Endothelial cell of umbilical vein (primary cell): Measurements from ENCODE around the gene KLHL10. TPM values are rescaled to one million over a fixed set of nuclear protein-coding genes. Genes with fewer than 3 reads are reported as not detected.

Source experiments
- BruUV-seq: library from RNA; stranded (reverse); fragments of 400-500 nt; replicated peaks from 2 replicates; lab custom pipeline; 2021; lab: Mats Ljungman, UMichigan
- CTCF ChIA-PET: fragments of 300-600, 350-600 bp; sonication (Branson Sonifier 250); formaldehyde crosslinking; loops from one replicate; lab custom pipeline; 2021; ENCODE audit warnings: antibody characterized with exemption, inconsistent platforms; lab: Charles Lee
- POLR2A ChIA-PET: fragments of 300-600, 350-600 bp; sonication (Branson Sonifier 250); formaldehyde crosslinking; loops from one replicate; lab custom pipeline; 2021; ENCODE audit warnings: antibody characterized with exemption, inconsistent platforms; lab: Charles Lee
- DNase-seq: peaks from one replicate; pipeline ENCODE4 v3.0.0-alpha.2; 2011; ENCODE audit warnings: low read depth, low spot score
- FAIRE-seq: peaks from 2 replicates; lab custom pipeline; 2011; peaks lifted over from hg19 to GRCh38; lab: Jason Lieb, UNC
- H2AFZ ChIP-seq: 2 replicates; pipeline ENCODE4 v1.6.0; 2012; ENCODE audit warnings: low read depth, low read length, control low read depth, inconsistent platforms
- H3K27ac ChIP-seq: 2 replicates; pipeline ENCODE4 v1.5.1; 2011; ENCODE audit warnings: low read depth, mild to moderate bottlenecking, control low read depth, low read length, moderate library complexity; ENCODE audit not compliant: insufficient read depth
- H3K27me3 ChIP-seq, 2 experiments: 2 replicates each; pipeline versions ENCODE4 v1.6.0 to v1.6.1; 2011; ENCODE audit warnings: low read length in 2 of 2, mixed read lengths in 1 of 2; ENCODE audit not compliant: control insufficient read depth in 2 of 2, insufficient read depth in 2 of 2
- H3K36me3 ChIP-seq, 2 experiments: 2 replicates in 1 of 2; 3 replicates in 1 of 2; pipeline ENCODE4 v1.5.1; 2011; ENCODE audit warnings: low read length in 2 of 2, mild to moderate bottlenecking in 1 of 2, moderate library complexity in 1 of 2; ENCODE audit not compliant: control insufficient read depth in 2 of 2, insufficient read depth in 2 of 2; ENCODE audit errors: extremely low read depth in 1 of 2
- H3K4me1 ChIP-seq: 3 replicates; pipeline ENCODE4 v1.5.1; 2011; ENCODE audit warnings: mild to moderate bottlenecking, low read length; ENCODE audit not compliant: control insufficient read depth, insufficient read depth; ENCODE audit errors: extremely low read depth
- H3K4me2 ChIP-seq: 2 replicates; pipeline ENCODE4 v1.6.1; 2011; ENCODE audit warnings: low read length, control low read depth, mixed read lengths; ENCODE audit not compliant: insufficient read depth
- H3K4me3 ChIP-seq, 3 experiments: fragments of 200-600 bp in 1 of 3; sonication (generic), shearing (Covaris generic) in 1 of 3; replicated peaks in 1 of 3; 2 replicates each; pipeline ENCODE4 v1.5.1; 2011 to 2016; ENCODE audit warnings: control low read depth in 3 of 3, low read length in 3 of 3, mild to moderate bottlenecking in 2 of 3, inconsistent platforms in 1 of 3, low read depth in 1 of 3, moderate library complexity in 1 of 3; ENCODE audit not compliant: insufficient read depth in 1 of 3
- H3K79me2 ChIP-seq: 2 replicates; pipeline ENCODE4 v1.6.0; 2012; ENCODE audit warnings: low read length, inconsistent platforms; ENCODE audit not compliant: control insufficient read depth, insufficient read depth
- H3K9ac ChIP-seq: replicated peaks from 2 replicates; pipeline ENCODE3; 2011; ENCODE audit warnings: low read length, control low read depth; ENCODE audit not compliant: insufficient read depth; ENCODE audit errors: extremely low read depth
- H3K9me1 ChIP-seq: replicated peaks from 3 replicates; pipeline ENCODE4 v1.6.0; 2011; ENCODE audit warnings: mild to moderate bottlenecking, low read length; ENCODE audit not compliant: control insufficient read depth, insufficient read depth; ENCODE audit errors: extremely low read depth
- H3K9me3 ChIP-seq: replicated peaks from 2 replicates; pipeline ENCODE4 v1.5.1; 2012; ENCODE audit warnings: low read length, inconsistent platforms; ENCODE audit not compliant: control insufficient read depth, insufficient read depth
- H4K20me1 ChIP-seq: replicated peaks from 2 replicates; pipeline ENCODE3; 2011; ENCODE audit warnings: mild to moderate bottlenecking, low read length; ENCODE audit not compliant: control insufficient read depth, insufficient read depth; ENCODE audit errors: extremely low read depth
- CTCF ChIP-seq, 2 donors: IDR thresholded peaks; 1 replicate in 1 of 2; 2 replicates in 1 of 2; pipeline ENCODE4 v1.5.1; 2011; ENCODE audit warnings: low read length in 2 of 2, mild to moderate bottlenecking in 2 of 2, moderate library complexity in 2 of 2, control low read depth in 1 of 2, inconsistent platforms in 1 of 2, low read depth in 1 of 2; ENCODE audit not compliant: insufficient read depth in 1 of 2; ENCODE audit errors: extremely low read depth in 1 of 2
- EZH2 ChIP-seq: IDR thresholded peaks from 2 replicates; pipeline ENCODE4 v1.6.1; 2012; ENCODE audit warnings: borderline replicate concordance, low read depth, mild to moderate bottlenecking, moderate library complexity, low read length, inconsistent platforms; ENCODE audit not compliant: severe bottlenecking
- FOS ChIP-seq: IDR thresholded peaks from 2 replicates; pipeline ENCODE4 v1.6.1; 2011; ENCODE audit warnings: mild to moderate bottlenecking, low read length, moderate library complexity, borderline replicate concordance; ENCODE audit not compliant: insufficient read depth
- GATA2 ChIP-seq: IDR thresholded peaks from 2 replicates; pipeline ENCODE4 v1.7.0; 2011; ENCODE audit warnings: low read depth, mild to moderate bottlenecking, moderate library complexity, mixed read lengths, low read length; ENCODE audit not compliant: insufficient read length, insufficient read depth
- JUN ChIP-seq: IDR thresholded peaks from 2 replicates; pipeline ENCODE4 v1.6.1; 2011; ENCODE audit warnings: borderline replicate concordance, low read depth; ENCODE audit not compliant: insufficient read length, insufficient read depth
- MYC ChIP-seq: IDR thresholded peaks from one replicate; pipeline ENCODE4 v1.6.1; 2011; ENCODE audit warnings: mild to moderate bottlenecking, low read depth, low read length
- POLR2A ChIP-seq: IDR thresholded peaks from 2 replicates; pipeline ENCODE4 v1.6.1; 2012; ENCODE audit warnings: low read depth, mild to moderate bottlenecking, control low read depth, low read length
- POLR2AphosphoS5 ChIP-seq: IDR thresholded peaks from 2 replicates; pipeline ENCODE4 v1.6.1; 2012; ENCODE audit warnings: low read depth, mild to moderate bottlenecking, control low read depth, low read length, moderate library complexity; ENCODE audit not compliant: insufficient read depth
- dilution Hi-C: fragments of 300-500 bp; cut with MboI; formaldehyde crosslinking; loops from one replicate; pipeline ENCODE4 v1.15.0; 2019; ENCODE audit warnings: low sequenced_read_pairs; ENCODE audit not compliant: extremely low pct_ligation_motif_present
- intact Hi-C: fragments of 100-400 bp; cut with micrococcal nuclease; formaldehyde crosslinking; loops from one replicate; pipeline ENCODE4 v1.10.0; 2022
- polyA plus RNA-seq, 4 experiments: library from polyadenylated mRNA; depleted of rRNA in 3 of 4; stranded (reverse) in 3 of 4; unstranded in 1 of 4; fragments of >200 nt; gene quantifications; 2 replicates each; pipeline versions ENCODE4 v1.2.1 to v1.2.3, GENCODE V29; 2011 to 2012; ENCODE audit warnings: missing spikeins in 1 of 4
- total RNA-seq: library from RNA; stranded (reverse); gene quantifications from 2 replicates; pipeline ENCODE4 v1.2.3, GENCODE V29; 2021
- TF ChIP-seq, protein P1 (sequence below): IDR thresholded peaks from 2 replicates; pipeline ENCODE4 v1.6.1; 2011; ENCODE audit not compliant: insufficient read depth, insufficient read length

KLHL10 gene
- total and polyA plus RNA-seq, 2 donors (not counting 3 experiments of a cell fraction or from before 2014, with no cell fraction given): 0.10 TPM; not detected in 1

- CTCF ChIA-PET: interaction anchor here (1.0 kb wide), 2 partner anchors 12 to 51 kb away, joined by 3 to 4 read pairs; partner anchors contain the start of gene KLHL11
- peaks cover 31% of the 10 kb centered on the region for H3K79me2 ChIP-seq
- no peak overlapping the region for H3K27ac ChIP-seq
- H3K4me1 ChIP-seq: peaks cover 26% of the 10 kb centered on the region
- intact Hi-C loops (loop anchor here (5.0 kb wide), 1 partner anchor 144 kb away; no protein-coding TSS in a partner anchor), dilution Hi-C loops (no loop called here)
- DNase-seq (no peak), FAIRE-seq (no peak)
- peak overlapping the region; percentile 5 for H3K9ac ChIP-seq
- no TSS peak for BruUV-seq
- POLR2A ChIA-PET: interaction anchor here (0.6 kb wide), 1 partner anchor 12 kb away, joined by 4 read pairs; no protein-coding TSS in a partner anchor
- H3K36me3 ChIP-seq: peaks cover 0 to 7% of the 10 kb centered on the region in 2 experiments
- H3K27me3 ChIP-seq: no peaks in the 10 kb centered on the region
- no peaks in the 10 kb centered on the region for H4K20me1 ChIP-seq
- peak overlapping the region; percentile 51 to 81 (median 78) for H3K4me3 ChIP-seq
- TF ChIP-seq GATA2 (no peak), JUN (no peak), MYC (no peak), FOS (no peak), EZH2 (no peak)
- H3K9me1 ChIP-seq: no peaks in the 10 kb centered on the region
- H2AFZ ChIP-seq: no peak overlapping the region
- peak overlapping the region; percentile 80 for H3K4me2 ChIP-seq
- H3K9me3 ChIP-seq: no peaks in the 10 kb centered on the region
Measured at GRCh38 chr17:41813699-41814124, 23.9 kb upstream of the KLHL10 start.

DNA sequence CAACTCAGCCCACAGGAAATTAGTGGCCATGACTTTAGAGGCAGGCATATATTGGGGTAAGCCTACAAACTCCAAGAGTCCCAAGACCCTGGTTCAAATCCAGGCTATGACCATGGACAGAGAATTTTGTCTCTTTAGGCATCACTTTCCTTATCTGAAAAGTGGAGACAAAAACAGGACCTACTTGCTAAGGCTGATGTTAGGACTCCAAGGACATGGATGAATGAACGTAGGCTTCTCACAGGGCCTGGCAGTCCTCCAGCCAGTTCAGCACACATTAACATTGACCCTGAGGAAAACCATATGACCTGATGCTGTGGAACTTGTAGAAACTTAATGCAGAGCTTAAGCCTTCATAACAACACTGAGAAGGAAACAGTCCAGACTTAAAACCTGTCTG, 23.4 kb upstream of the KLHL10 start:
- no peak overlapping the region for H2AFZ ChIP-seq
- no peaks in the 10 kb centered on the region for H3K9me1 ChIP-seq
- H3K4me2 ChIP-seq: peak overlapping the region; percentile 80
- H4K20me1 ChIP-seq: no peaks in the 10 kb centered on the region
- no peak overlapping the region for H3K9ac ChIP-seq
- H3K4me3 ChIP-seq: no peak overlapping the region
- H3K4me1 ChIP-seq: peaks cover 26% of the 10 kb centered on the region
- POLR2A ChIA-PET: interaction anchor here (0.6 kb wide), 1 partner anchor 12 kb away, joined by 4 read pairs; no protein-coding TSS in a partner anchor
- H3K9me3 ChIP-seq: no peaks in the 10 kb centered on the region
- no peak for DNase-seq
- H3K27me3 ChIP-seq: no peaks in the 10 kb centered on the region
- H3K27ac ChIP-seq: no peak overlapping the region
- FAIRE-seq: peak; percentile 33
- dilution Hi-C loops (no loop called here), intact Hi-C loops (loop anchor here (5.0 kb wide), 1 partner anchor 143 kb away; no protein-coding TSS in a partner anchor)
- no TSS peak for BruUV-seq
- peaks cover 31% of the 10 kb centered on the region for H3K79me2 ChIP-seq
- H3K36me3 ChIP-seq: peaks cover 0 to 11% of the 10 kb centered on the region in 2 experiments
- TF ChIP-seq JUN: no peak
- TF ChIP-seq EZH2: no peak
- TF ChIP-seq POLR2A: no peak
- no peak for TF ChIP-seq MYC
- no peak for TF ChIP-seq POLR2AphosphoS5
- no peak for TF ChIP-seq CTCF (IDR thresholded peaks at IDR 0.05; ENCODE audit: extremely low read depth in 1 of 2, insufficient read depth in 1 of 2, low read depth in 1 of 2, low read length in 2 of 2)
- TF ChIP-seq FOS: no peak
- TF ChIP-seq GATA2: no peak
- TF ChIP-seq, protein P1, sequence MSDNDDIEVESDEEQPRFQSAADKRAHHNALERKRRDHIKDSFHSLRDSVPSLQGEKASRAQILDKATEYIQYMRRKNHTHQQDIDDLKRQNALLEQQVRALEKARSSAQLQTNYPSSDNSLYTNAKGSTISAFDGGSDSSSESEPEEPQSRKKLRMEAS: no peak
- CTCF ChIA-PET: interaction anchor here (1.0 kb wide), 1 partner anchor 13 kb away, joined by 4 read pairs; no protein-coding TSS in a partner anchor
